SK-N-MC (cell line): ENCODE data around the gene ERICH6.

ENCODE experiments used
- DNase-seq: peaks from one replicate; pipeline ENCODE4 v3.0.0-alpha.2; 2011; ENCODE audit warnings: low read depth, low spot score
- H3K27ac ChIP-seq: fragments of 200-600 bp; sonication (generic); 2 replicates; pipeline ENCODE4 v1.5.1; 2016; ENCODE audit warnings: mixed run types
- H3K36me3 ChIP-seq: fragments of 200-600 bp; sonication (generic); 2 replicates; pipeline ENCODE4 v1.6.1; 2017; ENCODE audit warnings: antibody characterized with exemption, low read length, mixed read lengths; ENCODE audit not compliant: insufficient read depth
- H3K4me3 ChIP-seq: fragments of 200-600 bp; sonication (generic); 2 replicates; pipeline ENCODE4 v1.5.1; 2016
- H3K9ac ChIP-seq: fragments of 200-600 bp; sonication (generic); 2 replicates; pipeline ENCODE4 v1.8.0; 2017; ENCODE audit warnings: mixed run types, mixed read lengths; ENCODE audit not compliant: insufficient read length
- H3K9me3 ChIP-seq: fragments of 200-600 bp; sonication (generic); 2 replicates; pipeline ENCODE4 v1.6.1; 2017; ENCODE audit warnings: low read depth, mild to moderate bottlenecking, antibody characterized with exemption, low read length, moderate library complexity, mixed read lengths
- EZH2 ChIP-seq: fragments of 200-600 bp; sonication (generic); IDR thresholded peaks from one replicate; pipeline ENCODE4 v1.6.1; 2017; ENCODE audit warnings: antibody characterized with exemption
- FOXP2 ChIP-seq: optimal IDR thresholded peaks from 2 replicates; pipeline ENCODE3; 2011; ENCODE audit warnings: mild to moderate bottlenecking, moderate library complexity; ENCODE audit not compliant: insufficient read depth; ENCODE audit errors: extremely low read length, control extremely low read depth
- POLR2AphosphoS5 ChIP-seq: IDR thresholded peaks from 2 replicates; pipeline ENCODE4 v1.6.1; 2012; ENCODE audit warnings: mild to moderate bottlenecking, low read depth, low read length, borderline replicate concordance

The ERICH6 gene

DNA sequence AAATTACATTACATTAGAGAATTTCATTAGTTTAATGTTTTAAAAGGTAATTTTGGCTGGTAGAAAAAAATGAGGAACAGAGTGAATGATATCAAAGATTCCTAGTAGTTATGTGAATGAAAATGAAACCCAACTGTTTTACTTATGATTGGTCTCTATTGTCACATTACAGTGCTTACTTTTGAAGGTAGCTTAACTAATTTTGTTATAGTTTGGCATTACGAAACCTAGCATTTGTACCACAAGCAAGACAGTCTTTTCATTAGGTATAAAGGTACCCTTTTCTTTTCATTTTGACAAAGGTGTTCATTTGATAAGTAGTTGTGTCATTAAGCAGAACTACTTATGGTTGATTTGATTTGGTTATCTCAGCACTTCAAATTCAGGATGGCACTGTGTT, 93.7 kb downstream of the ERICH6 start:
- DNase-seq: no peak
- no peak for TF ChIP-seq POLR2AphosphoS5
- no peak for TF ChIP-seq FOXP2
- TF ChIP-seq EZH2: no peak

More for the DNA sequence above, 93.7 kb downstream of the ERICH6 start:
- H3K36me3 ChIP-seq: peaks cover 80% of the 10 kb centered on the region
- peaks cover 5% of the 10 kb centered on the region; the same call in 1 of the 2 replicates for H3K9me3 ChIP-seq
- H3K27ac ChIP-seq: no peak overlapping the region
- no peak overlapping the region for H3K4me3 ChIP-seq
- no peak overlapping the region for H3K9ac ChIP-seq
